Transverse colon (tissue), 4 donors: ENCODE results near the gene G6PC2.

Source experiments
- CTCF ChIP-seq, 5 experiments: fragments of 200-600 bp in 3 of 5; fragments of 450-650 bp in 2 of 5; sonication (generic) in 3 of 5; IDR thresholded peaks; 1 replicate in 2 of 5; 2 replicates in 3 of 5; pipeline ENCODE4 v1.5.1; 2016 to 2017; ENCODE audit warnings: antibody characterized with exemption in 5 of 5, inconsistent platforms in 3 of 5, mild to moderate bottlenecking in 2 of 5, moderate library complexity in 1 of 5
- EP300 ChIP-seq: sonication (generic); formaldehyde crosslinking; IDR thresholded peaks from one replicate; pipeline ENCODE4 v1.6.1; 2017; ENCODE audit warnings: antibody characterized with exemption, low read depth
- POLR2A ChIP-seq: fragments of 450-650 bp; IDR thresholded peaks from one replicate; pipeline ENCODE4 v1.6.1; 2016; ENCODE audit warnings: antibody characterized with exemption, mild to moderate bottlenecking, moderate library complexity
- POLR2AphosphoS5 ChIP-seq, 3 donors: sonication (generic); formaldehyde crosslinking; IDR thresholded peaks; one replicate each; pipeline ENCODE4 v1.6.1; 2016; ENCODE audit warnings: antibody characterized with exemption in 3 of 3

- TF ChIP-seq CTCF (IDR thresholded peaks at IDR 0.05), result no peak
- TF ChIP-seq POLR2A, result no peak
- no peak for TF ChIP-seq EP300
- TF ChIP-seq POLR2AphosphoS5 (IDR thresholded peaks at IDR 0.05), result no peak
These were observed 55.3 kb downstream of the G6PC2 start for GRCh38 chr2:168956392-168956791.
